ENCODE measurements around the gene BTBD9. TPM values are rescaled to one million over a fixed set of nuclear protein-coding genes. Genes with fewer than 3 reads are reported as not detected.

BTBD9 gene
- total RNA-seq, 1 donor = 21.4 TPM

- no peak for TF ChIP-seq CTCF (IDR thresholded peaks at IDR 0.05; ENCODE audit: insufficient read depth, low read length)
- H3K4me3 ChIP-seq (ENCODE audit: low read depth, low read length) = no peak overlapping the region
- DNase-seq (ENCODE audit: low read depth) = no peak
Observed at GRCh38 chr6:38164671-38165108, 475.0 kb downstream of the BTBD9 start.

- H3K4me3 ChIP-seq (ENCODE audit: low read depth, low read length) = no peak overlapping the region
- TF ChIP-seq CTCF (IDR thresholded peaks at IDR 0.05; ENCODE audit: insufficient read depth, low read length) = no peak
- no peak for DNase-seq (ENCODE audit: low read depth)
Observed at GRCh38 chr6:38164131-38164481, 475.6 kb downstream of the BTBD9 start.

GRCh38 chr6:38163186-38164130 lies 476.3 kb downstream of the BTBD9 start:
- no peak for DNase-seq (ENCODE audit: low read depth)
- no peak for TF ChIP-seq CTCF (IDR thresholded peaks at IDR 0.05; ENCODE audit: insufficient read depth, low read length)
- H3K4me3 ChIP-seq (ENCODE audit: low read depth, low read length) = no peak overlapping the region

- TF ChIP-seq CTCF (IDR thresholded peaks at IDR 0.05; ENCODE audit: insufficient read depth, low read length) = no peak
- no peak for DNase-seq (ENCODE audit: low read depth)
- H3K4me3 ChIP-seq (ENCODE audit: low read depth, low read length) = no peak overlapping the region
Observed at GRCh38 chr6:38162493-38163185, 477.1 kb downstream of the BTBD9 start.

GRCh38 chr6:38161754-38162492 lies 477.8 kb downstream of the BTBD9 start:
- H3K4me3 ChIP-seq (ENCODE audit: low read depth, low read length) = no peak overlapping the region

More at GRCh38 chr6:38161754-38162492, 477.8 kb downstream of the BTBD9 start:
- DNase-seq (ENCODE audit: low read depth) = no peak
- TF ChIP-seq CTCF (IDR thresholded peaks at IDR 0.05; ENCODE audit: insufficient read depth, low read length) = no peak
